ENCODE results near the gene PIK3R6.

The PIK3R6 gene, protein sequence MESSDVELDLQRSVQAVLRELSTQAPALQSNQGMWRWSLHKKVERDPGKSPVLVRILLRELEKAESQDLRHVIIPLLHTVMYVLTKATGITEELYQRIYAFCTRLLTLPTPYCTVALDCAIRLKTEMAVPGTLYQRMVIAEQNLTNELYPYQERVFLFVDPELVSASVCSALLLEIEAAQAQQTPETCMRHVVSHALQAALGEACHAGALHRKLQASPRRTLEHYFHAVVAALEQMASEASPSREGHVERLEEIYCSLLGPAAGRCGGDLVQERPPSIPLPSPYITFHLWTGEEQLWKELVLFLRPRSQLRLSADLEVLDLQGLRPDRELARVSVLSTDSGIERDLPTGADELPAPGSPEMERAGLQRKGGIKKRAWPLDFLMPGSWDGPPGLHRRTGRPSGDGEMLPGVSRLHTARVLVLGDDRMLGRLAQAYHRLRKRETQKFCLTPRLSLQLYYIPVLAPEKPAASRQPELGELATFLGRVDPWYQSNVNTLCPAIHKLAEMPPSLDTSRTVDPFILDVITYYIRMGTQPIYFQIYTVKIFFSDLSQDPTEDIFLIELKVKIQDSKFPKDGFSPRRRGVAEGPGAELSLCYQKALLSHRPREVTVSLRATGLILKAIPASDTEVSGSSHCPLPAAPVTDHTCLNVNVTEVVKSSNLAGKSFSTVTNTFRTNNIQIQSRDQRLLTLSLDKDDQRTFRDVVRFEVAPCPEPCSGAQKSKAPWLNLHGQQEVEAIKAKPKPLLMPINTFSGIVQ

DNA sequence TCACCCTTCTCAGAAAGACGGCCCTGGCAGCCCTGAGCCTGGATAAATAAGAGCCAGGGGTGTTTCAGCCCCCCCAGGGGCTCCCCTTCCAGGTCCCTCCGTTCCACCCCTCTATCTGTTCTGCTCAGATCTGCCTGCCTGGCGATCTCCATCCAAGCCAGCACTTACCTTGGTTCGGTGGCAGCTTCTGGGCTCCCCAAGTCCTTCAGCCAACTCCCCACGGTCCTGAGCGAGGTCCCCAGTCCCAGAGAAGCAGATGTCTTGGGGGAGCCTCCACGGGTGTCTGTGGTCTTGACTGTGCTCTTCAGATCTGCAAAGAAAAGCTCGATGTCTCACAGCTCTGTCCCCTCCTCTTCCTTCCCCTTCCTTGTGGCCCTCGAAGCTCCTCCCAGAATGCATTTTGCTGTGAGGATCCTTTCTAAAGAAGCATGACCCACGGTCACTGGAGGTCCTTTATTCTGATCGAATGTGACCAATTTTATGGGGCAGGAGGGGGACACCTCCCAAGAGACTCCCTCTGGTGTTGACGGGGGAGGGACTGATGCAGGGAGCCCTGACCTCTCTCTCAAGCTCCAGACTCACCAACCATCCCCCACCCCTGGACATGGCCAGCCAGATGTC, at the start of gene PIK3R6:
Gene PIK3R6, minus strand, starts transcription at position 314 of the 621 bp plus-strand sequence. CDS start 17,880 bp downstream, outside the sequence.
- TF ChIP-seq, protein P1, sequence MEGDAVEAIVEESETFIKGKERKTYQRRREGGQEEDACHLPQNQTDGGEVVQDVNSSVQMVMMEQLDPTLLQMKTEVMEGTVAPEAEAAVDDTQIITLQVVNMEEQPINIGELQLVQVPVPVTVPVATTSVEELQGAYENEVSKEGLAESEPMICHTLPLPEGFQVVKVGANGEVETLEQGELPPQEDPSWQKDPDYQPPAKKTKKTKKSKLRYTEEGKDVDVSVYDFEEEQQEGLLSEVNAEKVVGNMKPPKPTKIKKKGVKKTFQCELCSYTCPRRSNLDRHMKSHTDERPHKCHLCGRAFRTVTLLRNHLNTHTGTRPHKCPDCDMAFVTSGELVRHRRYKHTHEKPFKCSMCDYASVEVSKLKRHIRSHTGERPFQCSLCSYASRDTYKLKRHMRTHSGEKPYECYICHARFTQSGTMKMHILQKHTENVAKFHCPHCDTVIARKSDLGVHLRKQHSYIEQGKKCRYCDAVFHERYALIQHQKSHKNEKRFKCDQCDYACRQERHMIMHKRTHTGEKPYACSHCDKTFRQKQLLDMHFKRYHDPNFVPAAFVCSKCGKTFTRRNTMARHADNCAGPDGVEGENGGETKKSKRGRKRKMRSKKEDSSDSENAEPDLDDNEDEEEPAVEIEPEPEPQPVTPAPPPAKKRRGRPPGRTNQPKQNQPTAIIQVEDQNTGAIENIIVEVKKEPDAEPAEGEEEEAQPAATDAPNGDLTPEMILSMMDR (IDR thresholded peaks at IDR 0.05; ENCODE audit: low read depth, low read length), result no peak
- no peak for DNase-seq (ENCODE audit: extremely low read depth, low read depth)

DNA sequence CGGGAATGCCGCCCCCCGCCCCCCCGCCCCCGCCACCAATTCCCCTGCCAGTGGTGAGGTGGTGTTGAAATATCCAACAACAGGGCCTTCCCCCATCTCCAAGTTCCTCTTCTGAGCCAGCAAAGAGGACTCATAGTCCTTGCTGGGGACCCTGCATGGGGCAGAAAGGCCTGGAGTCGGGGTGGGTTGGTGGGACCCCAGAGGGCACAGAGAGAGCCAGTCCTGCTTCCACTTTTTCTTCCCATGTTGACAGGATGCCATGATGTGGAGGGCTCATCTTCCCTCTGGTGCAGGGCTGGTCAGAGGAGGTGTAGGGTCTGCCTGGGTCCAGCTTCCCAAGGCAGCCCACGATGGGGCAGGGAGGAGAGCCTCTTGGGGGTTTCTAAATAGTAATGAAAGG, 49.0 kb upstream of the PIK3R6 start:
- no peak for DNase-seq (ENCODE audit: extremely low read depth, low read depth)
- TF ChIP-seq, protein P1 (IDR thresholded peaks at IDR 0.05; ENCODE audit: low read depth, low read length), result no peak

DNA sequence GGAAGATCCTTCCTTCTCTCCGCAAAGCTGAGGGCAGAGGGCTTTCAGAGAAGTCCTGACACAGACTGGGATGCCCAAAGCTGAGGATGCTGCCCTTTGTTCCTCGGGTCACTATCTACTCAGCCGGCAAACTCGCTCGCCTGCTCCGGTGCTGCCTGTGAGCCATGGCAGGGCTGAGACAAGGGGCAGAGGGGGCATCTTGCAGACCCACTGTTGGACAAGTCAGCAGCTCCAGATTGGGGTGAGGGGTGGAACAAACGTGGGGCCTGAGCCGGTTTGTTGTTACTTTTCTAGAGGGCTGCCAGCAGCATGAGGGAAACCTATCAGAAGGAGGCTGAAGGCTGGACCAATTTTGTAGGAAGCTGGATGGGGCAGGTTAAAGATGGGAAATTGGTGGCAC, 47.1 kb upstream of the PIK3R6 start:
- no peak for DNase-seq (ENCODE audit: extremely low read depth, low read depth)
- TF ChIP-seq, protein P1 (IDR thresholded peaks at IDR 0.05; ENCODE audit: low read depth, low read length), result no peak

DNA sequence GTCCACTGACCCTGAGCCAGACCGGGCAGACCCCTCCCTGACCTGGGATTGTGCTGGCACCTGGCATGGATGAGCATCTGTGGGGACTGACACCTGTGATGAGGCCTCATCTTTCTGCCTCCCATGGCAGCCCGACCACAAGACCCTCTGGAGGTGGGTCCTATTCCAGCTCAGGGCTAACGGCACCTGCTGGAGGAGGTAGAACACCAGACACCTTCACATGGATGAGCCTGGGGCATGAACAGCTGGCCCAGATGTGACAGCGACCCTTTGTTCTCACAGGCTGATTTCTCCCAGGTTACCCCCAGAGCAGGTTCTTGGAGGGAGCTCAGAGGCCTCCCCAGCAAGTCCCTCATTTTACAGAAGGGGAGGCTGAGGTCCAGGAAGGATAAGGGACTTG, 46.4 kb upstream of the PIK3R6 start:
- no peak for DNase-seq (ENCODE audit: extremely low read depth, low read depth)
- TF ChIP-seq, protein P1 (IDR thresholded peaks at IDR 0.05; ENCODE audit: low read depth, low read length), result no peak

DNA sequence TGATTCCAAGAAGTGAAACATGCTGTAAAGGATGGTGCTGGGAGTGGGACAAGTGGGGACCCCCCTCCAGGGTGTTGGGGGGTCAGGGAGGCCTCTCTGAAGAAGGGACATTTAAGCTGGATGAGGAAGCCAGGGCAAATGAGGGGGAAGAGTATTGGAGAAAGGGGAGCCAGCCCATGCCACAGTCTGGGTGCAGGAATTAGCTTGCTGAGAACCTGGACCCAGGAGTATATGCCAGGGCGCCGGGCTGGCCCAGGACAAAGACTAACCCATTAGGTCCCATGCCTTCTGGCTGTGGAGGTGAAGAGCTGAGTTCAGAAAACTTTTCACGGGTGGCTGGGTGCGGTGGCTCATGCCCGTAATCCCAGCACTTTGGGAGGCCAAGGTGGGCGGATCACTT, 45.6 kb upstream of the PIK3R6 start:
- TF ChIP-seq, protein P1 (IDR thresholded peaks at IDR 0.05; ENCODE audit: low read depth, low read length), result no peak
- DNase-seq (ENCODE audit: extremely low read depth, low read depth), result no peak

DNA sequence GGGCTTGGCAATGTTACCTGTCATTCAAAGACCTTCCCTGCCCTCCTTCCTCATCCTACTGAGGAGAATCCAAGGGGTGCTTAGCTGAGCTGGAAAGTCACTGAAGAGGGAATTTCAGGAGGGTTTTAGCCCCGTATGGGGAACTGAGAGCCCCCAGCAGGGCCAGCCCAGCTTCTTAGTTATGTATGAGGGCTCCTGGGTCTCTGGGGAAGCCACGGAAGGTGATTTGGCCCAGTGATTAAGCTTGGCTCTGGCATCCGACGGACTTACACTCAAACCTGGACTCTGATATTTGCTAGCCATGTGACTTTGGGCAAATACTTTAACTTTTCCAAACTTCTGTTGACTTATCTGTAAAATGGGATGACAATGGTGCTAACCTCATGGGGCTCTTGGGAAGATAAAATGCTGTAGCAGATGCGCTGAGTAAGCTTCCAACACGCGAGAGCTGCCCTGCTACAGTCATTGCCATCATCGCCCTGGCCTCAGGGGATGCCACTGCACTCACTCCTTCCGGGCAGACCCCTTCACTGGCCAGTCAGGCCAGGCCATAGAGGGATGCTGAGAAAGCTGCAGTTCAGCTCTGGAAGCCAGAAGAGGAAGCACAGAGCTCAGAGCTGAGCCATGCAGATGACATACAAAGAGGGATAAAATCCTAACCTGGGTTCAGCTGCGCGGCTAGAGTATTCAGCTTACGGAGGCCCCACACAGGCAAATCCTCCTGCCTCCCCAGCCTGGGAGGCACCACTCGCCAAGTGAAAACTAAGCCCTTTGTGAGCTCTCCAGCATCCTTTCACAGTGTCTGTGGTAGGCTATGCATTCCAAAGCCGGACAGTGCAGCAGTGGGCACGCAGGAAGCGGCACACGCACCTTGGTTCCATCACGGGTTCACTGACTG, 44.9 kb upstream of the PIK3R6 start:
- DNase-seq (ENCODE audit: extremely low read depth, low read depth), result no peak
- TF ChIP-seq, protein P1 (IDR thresholded peaks at IDR 0.05; ENCODE audit: low read depth, low read length), result no peak

Data from AG09319 (cell line).